Fibroblast of gingiva (primary cell): ENCODE results near the gene KDR.

Experiments used
- DNase-seq: peaks from one replicate; pipeline ENCODE4 v3.0.0-alpha.2; 2011; ENCODE audit warnings: low read depth

The KDR gene

DNA sequence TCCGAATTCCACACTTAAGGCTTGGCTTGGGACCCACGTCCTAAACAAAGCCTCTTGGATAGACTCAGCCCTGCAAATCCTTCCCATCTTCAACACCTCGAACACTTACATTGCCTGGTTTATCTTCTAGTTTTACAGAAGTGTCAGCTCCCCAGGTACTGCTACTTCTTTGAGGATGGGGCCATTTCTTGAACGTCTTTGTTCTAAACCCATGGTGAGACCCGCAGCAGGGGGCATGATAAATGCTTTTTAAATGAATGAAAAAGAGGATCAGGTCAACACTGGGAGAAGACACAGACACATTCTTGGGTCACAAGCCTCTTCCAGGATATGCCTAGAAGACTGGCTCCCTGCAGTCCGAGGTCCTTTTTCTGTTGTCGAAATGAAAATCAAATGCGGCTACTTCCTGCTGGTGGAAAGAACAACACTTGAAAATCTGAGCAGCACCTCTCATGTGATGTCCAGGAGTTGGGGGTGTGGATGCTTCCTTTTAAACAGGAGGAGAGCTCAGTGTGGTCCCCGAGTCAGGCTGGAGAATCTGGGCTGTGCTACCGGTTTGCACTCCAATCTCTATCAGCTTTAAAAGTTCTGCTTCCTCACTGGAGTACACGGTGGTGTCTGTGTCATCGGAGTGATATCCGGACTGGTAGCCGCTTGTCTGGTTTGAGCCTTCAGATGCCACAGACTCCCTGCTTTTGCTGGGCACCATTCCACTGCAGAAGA is 45.8 kb downstream of the KDR start:
- peak; percentile 24 for DNase-seq

DNA sequence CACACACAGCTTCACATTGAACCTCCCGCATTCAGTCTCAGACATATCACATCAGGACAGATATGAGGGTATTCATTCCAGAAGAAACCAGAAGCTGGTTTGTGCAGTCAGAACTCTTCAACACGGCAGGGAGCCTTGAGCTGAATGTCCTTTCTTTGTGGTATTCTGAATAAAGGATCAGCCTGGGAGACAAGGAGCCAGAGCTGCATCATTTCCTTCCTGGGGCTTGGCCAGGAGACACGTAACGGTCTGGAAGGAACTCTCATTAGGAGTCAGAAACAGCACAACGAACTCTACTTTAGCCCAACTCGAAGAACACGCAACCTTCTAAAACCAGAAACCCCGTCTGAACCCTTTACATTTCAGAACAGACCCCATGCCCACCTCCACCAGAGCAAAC is 46.4 kb downstream of the KDR start:
- DNase-seq = peak; percentile 56

DNA sequence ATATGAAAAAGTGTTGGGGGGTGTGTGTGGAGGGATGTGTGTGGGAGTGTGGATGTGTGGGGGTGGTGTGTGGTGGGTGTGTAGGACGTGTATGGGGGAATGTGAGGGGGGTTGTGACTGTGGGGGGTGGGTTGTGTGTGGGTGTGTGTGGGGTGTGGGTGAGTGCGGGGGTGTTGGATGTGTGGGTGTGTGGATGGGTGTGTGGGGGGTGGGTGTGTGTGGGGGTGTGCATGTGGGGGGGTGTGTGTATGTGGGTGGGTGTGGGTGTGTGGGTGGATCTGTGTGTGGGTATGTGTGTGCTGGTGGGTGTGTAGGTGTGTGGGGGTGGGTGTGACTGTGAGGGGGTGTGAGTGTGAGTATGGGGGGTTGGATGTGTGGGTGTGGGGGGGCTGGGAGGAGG is 47.8 kb downstream of the KDR start:
- no peak for DNase-seq

DNA sequence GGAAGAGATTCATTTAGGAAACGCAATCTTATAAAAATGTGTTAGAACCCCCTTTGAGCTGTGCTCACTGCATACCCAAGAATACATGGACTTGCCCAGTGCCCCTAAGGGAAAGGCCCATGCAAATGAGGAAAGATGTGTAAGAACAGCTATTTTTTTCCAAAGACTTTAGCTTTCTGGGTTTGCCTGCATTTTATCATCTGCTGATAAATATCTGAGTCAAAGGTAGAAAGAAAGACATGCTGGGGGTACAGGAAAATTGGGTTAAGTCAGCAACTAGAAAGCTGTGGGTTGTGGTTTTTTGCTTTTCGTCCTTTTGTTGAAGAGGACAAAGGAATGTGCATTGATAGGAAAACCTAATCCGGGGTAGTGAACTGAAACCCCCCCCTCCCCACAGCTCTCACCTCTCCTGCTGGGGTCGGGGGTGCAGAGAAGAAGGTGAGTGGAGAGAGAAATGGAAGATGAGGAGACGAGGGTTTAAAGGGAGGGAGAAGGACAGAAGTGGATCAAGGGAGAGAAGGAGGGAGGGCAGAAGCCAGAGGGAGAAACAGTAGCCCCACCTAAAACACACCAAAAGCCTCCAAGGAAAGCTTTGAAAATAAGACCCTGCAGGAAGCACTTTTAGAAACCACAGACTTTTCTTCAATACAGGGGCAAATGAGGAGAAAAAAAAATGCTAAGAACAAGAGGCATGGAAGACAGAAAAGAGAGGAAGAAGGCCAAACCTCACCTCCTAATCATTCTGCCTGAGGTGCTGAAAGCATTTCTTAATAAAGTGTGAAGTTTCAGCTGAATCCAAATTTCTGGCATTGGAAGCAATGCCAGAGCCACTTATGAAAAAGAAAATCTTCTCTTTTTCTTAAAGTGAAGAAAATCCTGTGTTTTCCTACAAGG is 49.3 kb downstream of the KDR start:
- DNase-seq = no peak

DNA sequence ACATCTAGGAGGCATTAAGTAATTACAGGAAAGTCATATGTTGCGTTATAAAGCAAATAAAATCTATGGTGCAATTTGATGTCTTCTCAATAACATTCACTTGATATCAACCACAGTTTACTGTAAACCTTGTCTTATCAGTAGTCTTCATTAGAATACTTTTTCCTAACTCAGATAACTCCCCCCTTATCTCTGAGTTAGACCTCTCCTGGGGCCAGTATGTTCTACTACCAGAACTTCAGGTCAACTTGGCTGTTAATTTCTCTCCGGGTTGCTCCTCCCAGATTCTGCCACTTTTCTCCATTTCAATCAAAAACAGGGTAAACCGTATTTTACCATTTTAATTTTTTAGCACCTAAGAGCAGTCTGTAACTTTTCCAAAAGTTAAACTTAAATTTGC is 50.0 kb downstream of the KDR start:
- no peak for DNase-seq

DNA sequence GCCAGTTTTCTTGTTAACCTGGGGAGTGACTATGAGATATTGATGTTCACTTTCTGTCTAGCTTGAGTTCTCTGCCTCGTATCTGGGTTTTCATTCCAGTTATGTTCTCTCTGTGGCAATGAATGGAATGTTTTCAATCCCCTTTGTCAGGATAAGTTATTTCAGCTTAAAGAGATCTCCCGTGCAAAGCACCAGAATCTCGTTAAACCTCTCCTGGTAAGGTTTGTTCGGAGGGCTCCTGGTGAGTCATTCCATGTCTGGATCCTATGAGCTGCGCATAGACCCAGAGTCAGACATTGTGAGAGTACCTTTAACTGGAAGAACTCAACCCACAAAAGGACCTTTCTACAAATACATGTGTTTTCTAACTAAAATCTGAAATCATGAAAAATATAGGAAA is 51.0 kb downstream of the KDR start:
- DNase-seq = no peak

DNA sequence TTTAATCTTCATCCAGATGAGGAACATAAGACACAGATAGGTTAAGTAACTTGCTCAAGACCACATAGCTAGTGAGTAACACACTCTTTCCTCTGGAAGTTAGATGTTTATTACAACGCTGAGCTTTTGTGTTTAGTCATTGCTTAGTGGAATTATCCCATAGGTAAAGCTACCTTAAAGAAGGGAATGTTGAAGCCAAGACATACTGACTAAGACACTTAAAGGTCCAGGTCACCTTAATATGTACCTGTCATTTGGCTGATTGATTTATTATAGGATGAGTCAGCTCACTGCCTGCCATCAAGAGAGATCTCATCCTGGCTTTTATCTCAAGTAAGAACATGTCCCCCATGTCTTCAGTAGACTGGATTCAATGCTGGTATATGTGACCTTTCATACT is 53.4 kb downstream of the KDR start:
- DNase-seq = no peak

DNA sequence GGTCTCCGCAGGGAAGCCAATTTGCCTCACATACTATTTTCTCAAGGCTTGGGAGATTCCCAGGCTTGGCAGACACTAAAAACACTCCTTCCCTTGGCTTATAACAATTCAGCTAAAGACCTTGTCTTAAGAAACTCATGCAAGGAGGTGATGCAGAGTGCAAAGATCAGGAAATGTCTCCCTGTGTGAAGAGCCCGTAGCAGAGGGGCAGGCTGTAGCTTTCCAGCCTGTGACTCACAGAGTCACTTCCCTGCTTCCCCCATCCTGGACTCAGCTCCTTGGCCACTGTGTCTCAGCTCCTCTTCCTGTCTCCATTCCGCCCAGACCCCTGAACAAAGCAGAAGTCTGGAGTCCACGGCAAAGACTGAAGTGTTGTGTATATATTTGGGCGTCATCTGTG is 56.1 kb downstream of the KDR start:
- DNase-seq = no peak

DNA sequence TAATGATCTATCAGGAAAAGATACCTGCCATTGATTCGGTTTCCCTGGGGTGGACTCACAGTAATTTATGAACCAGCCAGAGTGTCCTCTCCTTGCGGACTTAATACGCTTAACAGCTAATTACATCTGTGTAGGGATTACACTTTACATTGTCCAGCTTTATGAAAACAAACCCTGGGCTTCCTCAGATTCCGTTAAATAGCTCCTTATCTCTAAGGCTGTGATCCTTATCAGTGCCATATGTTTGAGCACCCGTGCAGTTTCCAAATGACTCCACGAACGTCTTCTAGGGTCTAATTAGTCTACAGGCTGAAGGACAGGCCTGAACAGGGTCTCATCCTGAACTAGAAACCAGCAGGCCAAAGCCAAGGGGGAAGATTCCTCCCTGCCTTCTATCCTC is 56.9 kb downstream of the KDR start:
- no peak for DNase-seq

DNA sequence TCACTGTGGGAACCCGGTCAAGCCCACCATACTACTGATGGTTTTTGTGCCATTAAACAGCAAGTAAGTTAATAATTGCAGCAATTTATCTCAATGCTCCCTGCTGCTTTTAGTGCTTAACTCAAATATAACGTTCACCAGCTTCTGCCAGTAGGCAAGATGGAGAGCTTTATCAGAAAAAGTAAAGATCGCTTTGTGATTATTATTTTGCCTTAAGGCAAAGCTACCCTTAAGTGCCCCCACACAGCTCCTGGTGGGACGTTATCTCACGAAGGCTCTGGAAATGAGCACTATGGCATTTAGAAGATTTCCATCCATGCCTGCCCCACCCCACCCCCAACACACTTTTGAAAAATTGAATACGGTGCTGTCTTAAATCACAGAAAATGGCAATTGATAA is 59.4 kb downstream of the KDR start:
- DNase-seq = no peak

DNA sequence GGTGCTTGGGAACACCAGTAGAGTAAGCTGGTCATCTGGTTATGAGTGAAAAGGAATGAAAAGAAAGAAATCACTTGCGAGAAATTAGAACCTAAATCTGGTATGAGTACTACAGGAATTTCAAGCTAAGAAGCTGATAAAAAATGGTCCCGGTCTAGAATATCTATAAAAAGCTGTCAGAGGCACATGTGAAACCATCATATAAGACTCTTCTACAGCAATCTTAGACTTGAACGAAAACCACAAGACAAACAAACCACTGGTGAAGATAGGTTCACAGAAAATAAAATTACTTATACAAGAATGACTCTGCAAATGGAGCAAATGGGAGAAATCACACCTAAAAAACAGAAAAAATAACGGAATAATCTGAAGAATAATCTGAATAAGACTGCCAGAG is 69.9 kb downstream of the KDR start:
- no peak for DNase-seq

DNA sequence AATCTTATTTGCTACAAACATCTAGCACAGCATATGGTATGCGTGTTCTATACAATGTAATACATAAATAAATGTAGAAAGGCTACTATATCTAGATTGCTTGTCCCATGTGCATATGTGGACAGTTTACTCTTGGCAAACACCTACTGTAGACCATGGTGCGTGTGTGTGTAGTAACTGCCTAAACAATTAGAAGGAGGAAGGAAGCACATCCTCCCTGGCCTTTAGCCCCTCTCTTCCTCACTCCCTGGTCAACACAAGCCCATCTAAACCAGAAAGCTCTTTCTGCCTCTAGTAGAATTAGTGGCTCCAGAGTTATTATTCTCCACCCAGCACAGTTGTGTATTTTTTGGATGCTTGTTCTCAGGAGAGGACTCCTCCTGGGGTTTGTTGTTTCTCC is 73.9 kb downstream of the KDR start:
- DNase-seq = no peak

DNA sequence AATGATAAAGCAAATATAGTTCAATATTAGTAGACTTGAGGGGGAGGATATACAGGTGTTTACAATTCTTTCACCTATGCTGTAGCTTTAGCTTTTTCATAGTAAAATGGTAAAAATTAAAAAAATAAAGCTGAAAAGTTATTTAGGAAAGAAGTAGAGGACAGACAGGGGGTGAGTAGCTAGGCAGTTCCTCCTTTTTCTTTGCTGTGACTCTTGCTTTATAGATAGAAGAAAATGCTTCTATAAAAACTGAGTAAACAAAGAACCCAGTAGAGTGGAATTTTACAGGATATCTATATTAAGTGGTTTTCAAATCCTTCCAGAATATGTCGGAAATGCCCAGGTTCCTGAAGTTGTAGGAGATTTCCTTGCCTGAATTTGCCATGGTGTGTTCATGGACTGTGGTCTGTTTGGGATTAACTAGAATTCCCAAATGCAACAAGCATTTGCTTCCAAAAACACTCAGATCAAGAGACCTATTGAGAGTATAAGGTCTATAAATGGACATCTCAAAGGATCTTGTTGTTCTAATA is 74.9 kb downstream of the KDR start:
- no peak for DNase-seq

DNA sequence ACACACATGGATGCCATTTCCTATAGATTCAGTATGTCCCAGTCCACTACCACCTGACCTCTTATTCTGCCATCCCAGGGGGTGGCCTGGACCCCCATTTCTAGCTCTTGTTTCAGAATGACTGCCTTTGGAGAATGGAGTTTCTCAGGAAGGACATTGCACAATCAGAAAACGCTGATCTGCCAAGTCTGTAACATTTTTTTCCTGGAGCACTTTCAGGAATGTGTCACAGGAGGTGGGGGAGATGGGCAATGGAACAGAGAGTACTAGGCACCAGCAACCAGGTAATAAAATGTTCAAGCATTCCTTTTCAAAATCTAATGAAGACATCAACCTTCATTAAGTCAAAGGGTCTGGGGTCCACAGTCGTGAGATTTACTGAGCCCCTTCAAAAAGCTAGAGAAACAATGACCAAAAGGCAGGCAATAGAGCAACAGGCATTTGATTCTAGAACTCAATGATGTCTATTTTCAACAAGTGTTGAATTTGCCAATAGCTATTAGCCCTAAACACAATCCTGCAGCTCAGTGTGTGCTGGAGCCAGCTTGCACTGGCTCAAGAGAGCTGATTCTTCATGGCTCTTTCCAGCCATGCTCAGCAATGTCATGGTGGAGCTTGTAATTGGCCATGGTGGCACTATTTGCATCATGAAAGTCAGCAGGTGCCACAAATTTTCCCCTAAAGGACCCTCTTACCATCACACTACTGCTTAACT is 87.1 kb downstream of the KDR start:
- DNase-seq = peak; percentile 12

DNA sequence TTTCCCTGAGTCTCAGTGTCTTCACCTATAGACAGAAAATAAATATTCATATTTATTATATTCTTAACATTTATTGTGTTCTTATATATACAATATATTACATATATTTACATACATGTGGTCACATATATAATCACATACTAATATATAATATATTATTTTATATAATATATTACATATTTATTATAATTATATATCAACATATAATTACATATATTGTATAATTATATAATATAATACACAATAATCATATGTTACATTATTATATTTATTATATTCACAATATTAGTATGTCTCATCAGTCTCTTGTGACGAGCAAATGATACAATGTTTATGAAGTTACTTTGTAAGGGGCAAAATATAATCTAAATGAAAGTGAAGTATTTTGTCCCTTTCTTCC is 87.7 kb downstream of the KDR start:
- DNase-seq = no peak

DNA sequence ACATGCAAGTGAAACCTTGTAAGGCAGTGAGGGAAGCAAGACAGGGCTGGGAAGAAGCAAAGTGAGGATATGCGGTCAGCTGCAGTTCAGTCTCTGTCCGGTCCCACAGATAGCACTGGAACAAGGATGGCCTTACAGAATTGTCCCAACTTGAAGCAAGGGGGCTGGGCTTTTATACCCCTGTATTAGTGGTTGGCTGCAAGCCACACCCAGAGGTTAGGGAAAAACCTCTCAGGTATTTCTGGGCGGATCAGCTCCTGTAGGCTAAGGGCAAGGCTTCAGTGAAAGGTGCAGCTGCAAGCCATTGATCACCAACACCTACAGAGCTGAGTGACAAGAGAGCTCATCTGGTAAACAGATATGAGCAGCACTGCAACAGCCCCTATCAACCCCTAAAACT is 89.0 kb downstream of the KDR start:
- no peak for DNase-seq

DNA sequence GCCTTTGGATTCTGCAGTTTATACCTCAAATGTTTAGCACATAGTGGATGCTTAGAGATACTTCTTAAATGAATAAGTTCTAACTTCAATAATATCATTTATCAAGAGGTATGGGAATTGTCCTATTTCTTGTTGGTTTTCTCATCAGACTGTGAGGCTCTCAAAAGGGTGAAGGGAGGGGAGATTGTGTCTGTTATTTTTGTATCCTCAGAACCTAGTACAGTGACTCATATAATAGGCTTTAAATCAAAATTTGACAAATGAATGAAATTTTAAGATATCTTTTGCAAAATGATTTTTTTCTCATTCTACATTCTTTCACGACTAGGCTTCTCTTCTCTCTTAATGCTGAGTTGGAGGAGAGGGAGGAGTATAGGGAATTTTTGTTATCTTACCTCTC is 89.5 kb downstream of the KDR start:
- DNase-seq = no peak

DNA sequence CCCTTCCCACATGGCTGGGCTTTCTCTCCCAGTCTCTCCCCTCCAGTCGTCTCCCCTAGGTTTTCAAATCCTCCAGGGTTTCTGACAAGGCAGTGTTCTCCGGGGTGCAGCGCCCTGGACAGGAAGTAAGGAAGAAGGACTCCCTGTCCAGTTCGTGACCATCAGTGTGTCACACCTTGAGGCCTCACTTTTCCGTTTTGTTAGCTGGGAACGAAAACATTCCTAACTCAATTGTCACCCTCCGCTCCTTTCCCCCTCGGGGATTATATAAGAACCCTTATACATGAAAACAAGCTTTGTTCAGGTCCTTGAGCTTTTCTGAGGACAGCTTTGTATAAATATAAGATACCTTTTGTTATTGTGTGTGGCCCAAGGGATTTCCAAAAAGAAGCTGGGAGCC is 92.1 kb downstream of the KDR start:
- no peak for DNase-seq

DNA sequence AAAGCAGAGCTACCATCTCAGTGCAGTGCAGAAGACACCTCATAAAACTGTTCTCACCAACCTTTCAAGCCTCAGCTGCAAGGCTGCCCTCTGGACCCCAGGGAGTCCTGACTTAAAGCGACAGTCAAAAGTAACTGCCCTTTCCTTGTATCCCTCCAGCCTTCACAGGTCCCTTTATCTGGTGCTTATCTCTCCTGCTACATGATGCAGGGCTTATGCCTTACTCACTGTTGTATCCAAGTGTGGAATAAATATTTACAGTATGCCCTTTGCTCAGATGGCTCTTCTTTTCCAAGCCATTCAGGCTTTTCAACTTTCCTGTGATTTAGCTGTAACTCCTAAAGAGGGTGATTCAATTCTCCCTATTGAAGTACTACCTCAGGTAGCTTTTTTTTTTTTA is 92.6 kb downstream of the KDR start:
- DNase-seq = no peak

DNA sequence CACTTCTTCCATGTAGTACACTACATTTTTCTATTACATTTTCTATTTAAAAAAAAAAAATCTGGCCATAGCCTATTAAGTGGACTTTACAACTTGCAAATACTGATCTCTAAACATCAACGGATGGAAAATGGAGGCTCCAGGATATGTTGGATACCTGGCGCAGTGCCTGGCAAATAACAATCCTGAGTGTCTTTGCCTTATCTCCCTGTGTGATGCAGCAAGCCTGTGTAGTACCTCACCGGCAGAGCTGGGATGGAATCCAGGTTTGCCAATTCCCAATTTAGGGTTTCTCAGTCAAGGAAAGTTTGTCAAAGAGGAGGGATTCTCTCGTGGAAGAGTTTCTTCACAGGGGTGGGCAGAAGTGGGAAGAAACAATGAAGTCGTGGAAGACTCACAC is 93.2 kb downstream of the KDR start:
- DNase-seq = no peak

DNA sequence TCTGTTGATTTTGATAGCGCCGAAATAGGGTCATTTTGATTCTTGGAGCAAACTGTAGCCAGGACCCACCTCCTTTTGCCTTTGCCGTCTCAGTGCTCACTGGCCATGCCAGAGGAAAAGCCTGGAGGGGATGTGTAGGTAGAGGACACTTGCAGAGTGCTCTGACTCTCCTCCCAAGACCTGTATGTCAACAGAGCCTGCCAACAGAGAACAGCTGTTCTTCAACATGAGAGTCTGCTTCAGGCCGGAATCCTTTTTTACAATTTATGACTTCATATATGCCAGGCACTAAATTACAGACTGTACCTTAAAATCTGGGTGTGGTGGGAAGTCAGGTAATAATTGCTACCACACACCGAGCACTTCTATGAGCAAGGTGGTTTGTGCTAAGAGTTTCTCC is 94.2 kb downstream of the KDR start:
- no peak for DNase-seq

DNA sequence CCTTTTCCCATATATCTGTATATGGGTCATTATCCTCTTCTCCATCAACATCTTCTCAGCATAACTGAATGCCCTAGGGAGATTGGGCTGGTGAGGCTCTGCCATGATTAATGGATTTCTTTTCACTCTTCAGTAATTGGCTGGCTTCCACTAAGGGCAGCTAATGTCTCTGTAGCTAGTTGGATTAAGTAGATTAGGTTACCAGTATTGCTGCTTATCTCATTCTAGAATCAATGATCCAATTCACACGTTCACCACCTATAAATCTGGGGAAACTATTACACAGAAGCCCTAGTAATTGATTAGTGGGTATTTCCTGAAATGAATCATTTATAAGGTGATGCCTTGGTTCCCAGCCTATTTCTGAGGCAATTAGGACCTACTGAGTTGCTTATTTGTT is 94.8 kb downstream of the KDR start:
- DNase-seq = no peak
